Astrocyte of the cerebellum (primary cell): Measurements from ENCODE around the gene GPR78.
"Not testable (repeated sequence)": the region's sequence is repeated elsewhere in the genome, so short reads cannot be mapped to it uniquely, and the experiment has no call there.

Experiments used
- DNase-seq: peaks from one replicate; pipeline ENCODE4 v3.0.0-alpha.2; 2011; ENCODE audit warnings: low read depth
- H3K4me3 ChIP-seq: 2 replicates; pipeline ENCODE4 v1.5.1; 2011; ENCODE audit warnings: mild to moderate bottlenecking, low read depth, low read length, moderate library complexity
- CTCF ChIP-seq: IDR thresholded peaks from 2 replicates; pipeline ENCODE4 v1.5.1; 2012; ENCODE audit warnings: low read length, low read depth, moderate library complexity, mild to moderate bottlenecking; ENCODE audit errors: missing control alignments
- in situ Hi-C: cut with HindIII; loops from 2 replicates; pipeline ENCODE4 v1.10.0; 2017; ENCODE audit warnings: low sequenced_read_pairs

Gene GPR78

GRCh38 chr4:8574796-8575370, 5.3 kb upstream of the GPR78 start:
- in situ Hi-C loops: no loop called here
- no peak for DNase-seq
- TF ChIP-seq CTCF: no peak
- no peak overlapping the region for H3K4me3 ChIP-seq

GRCh38 chr4:8575457-8575856, 4.7 kb upstream of the GPR78 start:
- in situ Hi-C loops: no loop called here
- H3K4me3 ChIP-seq: no peak overlapping the region
- no peak for TF ChIP-seq CTCF
- no peak for DNase-seq

DNA sequence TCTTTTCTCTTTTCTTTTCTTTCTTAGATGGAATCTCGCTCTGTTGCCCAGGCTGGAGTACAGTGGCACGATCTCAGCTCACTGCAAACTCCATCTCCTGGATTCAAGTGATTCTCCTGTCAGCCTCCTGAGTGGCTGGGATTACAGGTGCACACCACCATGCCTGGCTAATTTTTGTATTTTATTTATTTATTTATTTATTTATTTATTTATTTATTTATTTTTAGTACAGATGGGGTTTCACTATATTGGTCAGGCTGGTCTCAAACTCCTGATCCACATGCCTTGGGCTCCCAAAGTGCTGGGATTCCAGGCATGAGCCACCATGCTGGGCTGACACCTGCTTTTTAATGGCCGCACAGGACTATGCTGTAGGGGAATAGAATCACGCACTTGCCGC, 3.6 kb upstream of the GPR78 start:
- in situ Hi-C loops, DNase-seq, H3K4me3 ChIP-seq: not testable (repeated sequence)

DNA sequence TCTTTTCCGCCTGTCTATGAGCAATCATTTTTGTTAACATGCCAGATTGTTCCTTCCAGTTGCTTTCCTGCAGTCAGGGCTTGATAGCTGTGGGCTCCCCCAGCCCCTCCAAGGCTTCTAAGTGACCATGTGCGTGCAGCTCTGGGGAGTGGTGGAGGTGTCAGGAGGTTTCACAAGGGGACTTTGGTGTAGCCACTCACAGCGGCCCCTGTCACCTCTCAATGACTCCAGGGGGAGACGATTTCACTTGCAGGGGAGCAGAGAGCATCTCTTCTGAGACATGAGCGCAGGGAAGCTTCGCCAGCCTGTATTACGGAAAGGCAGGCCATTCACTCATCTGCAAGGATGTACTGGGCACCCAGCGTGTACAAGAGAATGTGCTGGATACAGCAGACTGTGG, 3.1 kb upstream of the GPR78 start:
- no peak overlapping the region for H3K4me3 ChIP-seq
- in situ Hi-C loops: no loop called here
- no peak for DNase-seq
- no peak for TF ChIP-seq CTCF

GRCh38 chr4:8577972-8578371, 2.2 kb upstream of the GPR78 start:
- no peak overlapping the region for H3K4me3 ChIP-seq
- in situ Hi-C loops: no loop called here
- no peak for TF ChIP-seq CTCF
- DNase-seq: no peak

DNA sequence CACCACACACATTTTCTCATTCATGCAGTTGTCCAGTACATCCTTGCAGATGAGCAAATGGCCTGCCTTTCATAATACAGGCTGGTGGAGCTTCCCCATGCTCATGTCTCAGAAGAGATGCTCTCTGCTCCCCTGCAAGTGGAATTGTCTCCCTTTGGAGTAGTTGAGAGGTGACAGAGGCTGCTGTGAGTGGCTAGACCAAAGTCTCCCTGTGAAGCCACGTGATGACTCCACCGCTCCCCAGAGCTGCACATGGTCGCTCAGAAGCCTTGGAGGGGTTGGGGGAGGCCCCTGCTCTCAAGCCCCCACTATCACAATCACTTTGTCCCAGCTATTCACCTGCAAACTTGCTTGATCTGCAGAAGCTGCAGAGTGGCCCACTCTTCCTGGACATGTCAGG, 1.5 kb upstream of the GPR78 start:
- in situ Hi-C loops: no loop called here
- TF ChIP-seq CTCF: no peak
- no peak overlapping the region for H3K4me3 ChIP-seq
- no peak for DNase-seq

- DNase-seq: no peak
- TF ChIP-seq CTCF: no peak
- in situ Hi-C loops: no loop called here
These were observed 469 bp upstream of the GPR78 start for GRCh38 chr4:8579526-8580320.

More at GRCh38 chr4:8579526-8580320, 469 bp upstream of the GPR78 start:
- H3K4me3 ChIP-seq: no peak overlapping the region
